PC-3 (cell line): ENCODE results near the gene ATG14.

Experiments
- CTCF ChIP-seq: fragments of 300-600 bp; sonication (generic); conservative IDR thresholded peaks from 2 replicates; pipeline ENCODE4 v1.5.1; 2017; ENCODE audit warnings: antibody characterized with exemption, low read depth, mild to moderate bottlenecking, low read length
- EZH2phosphoT487 ChIP-seq: fragments of 300-600 bp; sonication (generic); IDR thresholded peaks from 2 replicates; pipeline ENCODE4 v1.6.1; 2018; ENCODE audit warnings: mild to moderate bottlenecking, antibody characterized with exemption, low read length, borderline replicate concordance

DNA sequence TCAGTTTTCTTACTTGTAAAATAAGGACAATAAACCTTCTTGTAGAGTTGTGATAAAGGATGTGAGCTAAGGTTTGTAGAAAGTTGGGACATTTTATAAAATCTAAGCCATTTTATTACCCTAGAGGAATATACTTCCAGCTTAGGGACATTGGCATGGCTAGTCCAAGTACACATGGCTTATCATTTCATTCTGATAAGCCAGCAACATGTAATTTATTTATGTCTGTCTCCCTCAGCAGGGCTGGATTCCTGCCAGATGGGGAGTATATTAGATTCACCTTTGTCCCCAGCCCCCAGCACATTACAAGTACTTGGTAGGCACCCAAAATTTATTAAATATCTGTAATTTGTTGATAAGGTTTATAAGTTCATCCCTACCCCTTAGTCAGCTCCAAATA is 6.3 kb upstream of the ATG14 start:
- TF ChIP-seq CTCF (no peak), EZH2phosphoT487 (no peak)
